ENCODE measurements around the gene MRPS27.

Gene MRPS27

DNA sequence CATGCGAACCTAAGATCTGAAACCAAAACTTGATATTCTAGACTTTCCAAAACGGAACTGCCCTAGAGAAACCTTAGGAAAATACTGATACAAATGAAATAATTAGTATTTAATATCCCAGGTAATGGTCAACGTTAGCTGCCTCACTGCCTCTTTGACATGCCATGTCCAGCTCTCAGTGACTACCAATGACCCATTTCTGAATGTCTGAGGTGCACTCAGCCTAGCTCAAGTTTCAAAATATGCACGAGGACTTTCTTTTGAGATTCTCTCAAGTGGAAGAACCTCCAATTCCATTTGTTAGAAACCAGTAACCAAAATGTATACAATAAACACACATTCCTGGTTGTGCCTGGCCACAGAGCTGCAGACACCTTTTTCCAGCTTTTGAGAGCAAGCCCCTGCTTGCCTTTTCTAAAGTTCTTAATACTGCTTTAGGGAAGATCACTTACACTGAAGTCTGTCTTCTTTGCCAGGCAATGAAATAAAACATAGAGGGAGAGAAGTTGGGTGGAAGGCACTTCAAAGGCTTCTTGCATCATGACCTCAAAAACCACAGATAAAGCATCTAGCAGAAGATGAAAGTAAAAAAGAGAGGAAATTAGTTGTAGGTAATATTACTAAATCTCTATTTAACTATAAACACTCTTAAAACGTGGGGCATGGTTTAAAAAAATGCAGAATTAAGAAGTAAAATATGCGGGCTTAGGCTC is 87.9 kb downstream of the MRPS27 start:
- no peak for DNase-seq (ENCODE audit: low spot score)

DNA sequence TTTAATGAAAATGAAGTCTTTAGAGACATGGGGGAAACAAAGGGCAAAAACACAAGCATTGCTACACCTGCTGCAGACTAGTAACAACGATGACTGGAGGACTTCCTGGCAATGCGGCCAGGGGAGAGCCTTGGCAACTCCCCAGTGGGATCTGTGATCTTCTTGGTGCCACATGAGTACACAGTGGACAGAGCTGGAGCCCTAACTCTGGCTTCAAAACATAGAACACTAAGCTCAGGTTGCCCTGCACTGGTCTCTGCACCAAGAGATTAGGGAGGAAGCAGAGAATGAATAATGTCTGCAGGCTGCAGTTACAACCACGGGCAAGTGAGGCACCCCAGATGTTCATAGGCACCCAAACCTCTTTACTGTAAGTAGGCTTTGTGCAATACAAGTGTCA is 91.1 kb downstream of the MRPS27 start:
- no peak for DNase-seq (ENCODE audit: low spot score)

DNA sequence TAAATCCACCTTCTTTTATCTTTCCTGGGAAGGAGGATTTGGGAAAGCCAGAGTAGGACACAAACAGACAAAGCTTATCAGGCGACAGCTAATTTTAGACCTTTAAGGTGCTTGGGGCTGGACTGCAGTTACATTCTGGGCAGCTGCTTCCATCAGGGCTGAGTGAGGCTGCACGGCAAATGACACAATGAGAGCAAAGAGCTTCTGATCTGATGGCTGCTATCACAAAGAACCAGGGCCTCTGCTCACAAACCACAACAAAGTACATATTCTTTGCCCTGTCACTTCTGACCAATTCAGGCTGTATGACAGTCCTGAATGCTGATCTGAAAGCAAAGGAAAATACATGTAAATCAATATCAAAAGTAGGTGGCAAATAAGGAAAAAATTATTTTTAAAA is 93.1 kb downstream of the MRPS27 start:
- DNase-seq (ENCODE audit: low spot score): no peak

DNA sequence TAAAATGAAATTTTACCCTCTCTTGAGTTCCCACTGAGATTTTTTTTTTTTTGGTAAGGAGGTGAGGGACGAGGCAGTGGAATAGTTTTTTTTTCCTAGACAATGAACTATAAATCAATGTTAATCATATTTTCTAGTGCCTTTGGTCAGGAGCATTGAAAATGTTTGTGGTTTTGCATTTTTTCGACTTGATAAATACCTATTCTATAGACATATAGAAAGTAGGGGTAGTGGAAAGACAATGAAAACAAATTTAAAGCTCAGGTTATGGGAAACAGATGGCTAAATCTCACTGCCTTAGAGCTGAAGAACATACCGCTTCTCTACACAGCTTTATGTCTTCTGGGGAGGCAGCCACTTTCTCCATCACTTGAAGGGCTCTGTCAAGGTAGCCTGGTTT is 94.3 kb downstream of the MRPS27 start:
- DNase-seq (ENCODE audit: low spot score): no peak

DNA sequence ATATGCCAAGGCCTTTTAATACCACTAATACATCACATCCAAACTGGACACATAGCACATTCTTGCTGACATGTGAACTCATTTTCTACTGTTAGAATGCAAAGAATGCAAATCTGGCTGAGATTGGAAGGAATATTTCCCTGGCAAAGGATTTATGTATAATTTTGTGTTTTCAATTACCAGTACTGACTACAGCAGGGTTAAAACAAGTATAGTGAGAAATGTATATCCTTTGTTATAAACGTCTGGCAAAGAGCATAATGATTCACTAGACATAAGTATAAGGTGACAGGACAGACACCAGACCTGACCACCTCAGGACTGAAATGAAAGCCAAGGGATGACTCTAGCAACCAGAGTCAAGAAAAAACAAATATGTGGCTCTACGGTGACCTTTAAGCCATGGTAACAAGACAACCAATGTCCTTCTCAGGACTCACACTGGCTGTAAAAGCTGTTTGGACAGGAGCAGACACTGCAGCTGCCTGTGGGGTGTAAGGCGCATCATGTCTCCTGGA is 95.0 kb downstream of the MRPS27 start:
- no peak for DNase-seq (ENCODE audit: low spot score)

DNA sequence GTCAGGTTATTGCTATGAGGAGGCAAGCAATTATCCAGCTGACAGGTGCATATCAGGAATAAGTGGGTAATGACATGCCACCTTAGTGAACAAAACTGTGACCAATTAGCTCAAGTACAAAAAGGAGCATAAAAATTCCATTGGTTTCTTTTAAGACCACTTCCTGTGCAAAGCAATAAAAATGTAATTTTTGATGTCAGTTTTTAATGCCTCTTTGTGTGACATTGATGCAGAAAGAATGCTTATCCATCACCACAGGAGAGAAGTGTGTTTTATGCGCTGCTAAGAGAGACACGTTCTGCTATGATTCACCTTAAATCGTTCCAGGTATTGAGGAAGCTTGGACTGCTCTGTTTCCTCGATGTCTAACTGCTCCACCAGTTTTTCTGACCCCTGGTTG is 96.7 kb downstream of the MRPS27 start:
- no peak for DNase-seq (ENCODE audit: low spot score)

DNA sequence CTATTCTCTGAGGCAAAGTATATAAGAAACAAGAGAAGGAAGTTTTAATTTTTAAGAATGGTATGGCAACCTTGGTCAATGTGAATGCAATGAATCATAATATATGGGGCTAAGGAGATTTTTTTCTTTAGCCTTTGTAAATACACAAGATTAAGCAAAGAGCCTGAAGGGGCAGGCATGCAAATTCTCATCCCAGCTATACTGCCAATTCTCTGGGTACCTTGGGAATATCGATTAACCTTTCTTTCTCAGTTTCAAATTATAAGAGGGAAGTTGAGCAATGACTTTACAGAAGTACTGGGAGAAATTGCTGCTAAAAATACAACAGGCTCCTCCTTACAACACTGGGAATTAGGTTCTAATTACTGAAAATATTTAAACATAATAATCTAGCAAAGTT is 97.5 kb downstream of the MRPS27 start:
- no peak for DNase-seq (ENCODE audit: low spot score)

DNA sequence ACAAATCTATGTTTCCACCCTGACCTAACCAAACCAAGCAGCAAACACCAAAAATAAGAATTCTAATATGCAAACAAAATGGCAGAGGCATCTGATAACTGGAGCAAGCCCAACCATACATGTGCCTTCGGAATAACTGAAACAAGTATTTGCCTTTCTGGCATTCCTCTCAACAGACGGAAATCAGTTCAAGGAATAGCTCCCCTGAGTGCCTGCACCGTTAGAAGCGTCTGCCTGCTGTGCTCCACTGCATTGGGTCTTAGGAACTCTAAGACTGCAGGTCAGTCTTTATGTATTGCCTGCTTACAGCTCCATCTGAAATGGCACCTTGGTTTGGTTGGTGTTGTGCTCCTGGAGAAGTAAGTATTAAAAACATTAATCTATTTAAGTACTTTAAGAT is 98.5 kb downstream of the MRPS27 start:
- no peak for DNase-seq (ENCODE audit: low spot score)

DNA sequence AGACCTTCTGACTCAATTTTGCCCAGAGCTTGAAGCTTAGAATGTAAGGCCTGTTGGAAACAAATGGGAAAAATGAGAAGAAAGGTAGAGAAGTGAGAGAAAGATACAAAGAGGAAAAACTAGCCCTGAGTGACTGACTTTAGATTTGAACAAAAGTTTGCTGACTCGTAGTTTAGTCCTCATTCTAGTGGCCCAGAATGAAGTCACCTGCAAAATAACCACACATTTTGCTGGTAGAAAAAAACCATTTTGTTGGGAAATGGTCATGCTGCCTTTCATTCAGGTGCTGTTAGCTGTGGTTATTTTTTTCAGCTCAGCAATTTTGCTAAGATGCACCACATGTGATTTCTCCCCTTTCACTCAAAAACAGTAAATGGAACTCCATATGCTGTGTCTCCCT is 98.9 kb downstream of the MRPS27 start:
- DNase-seq (ENCODE audit: low spot score): no peak

DNA sequence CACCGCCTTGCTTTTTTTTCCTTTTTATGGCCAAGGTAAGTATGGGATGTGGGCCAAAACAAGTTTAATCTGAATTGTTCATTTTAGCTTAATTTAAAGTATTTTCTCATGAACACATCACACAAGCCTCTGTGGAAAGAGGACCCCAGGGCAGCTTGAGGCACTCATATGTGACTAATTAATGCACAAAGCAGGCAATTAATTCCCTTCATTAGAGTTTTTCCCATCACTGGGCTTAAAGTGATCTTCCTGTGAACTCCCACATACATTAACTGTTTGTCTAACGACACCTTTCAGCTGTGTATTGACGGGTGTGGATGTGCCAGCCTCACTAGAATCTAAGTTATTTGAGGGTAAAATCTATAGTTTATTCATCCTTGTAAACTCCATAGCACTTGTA is 103.3 kb downstream of the MRPS27 start:
- no peak for DNase-seq (ENCODE audit: low spot score)

DNA sequence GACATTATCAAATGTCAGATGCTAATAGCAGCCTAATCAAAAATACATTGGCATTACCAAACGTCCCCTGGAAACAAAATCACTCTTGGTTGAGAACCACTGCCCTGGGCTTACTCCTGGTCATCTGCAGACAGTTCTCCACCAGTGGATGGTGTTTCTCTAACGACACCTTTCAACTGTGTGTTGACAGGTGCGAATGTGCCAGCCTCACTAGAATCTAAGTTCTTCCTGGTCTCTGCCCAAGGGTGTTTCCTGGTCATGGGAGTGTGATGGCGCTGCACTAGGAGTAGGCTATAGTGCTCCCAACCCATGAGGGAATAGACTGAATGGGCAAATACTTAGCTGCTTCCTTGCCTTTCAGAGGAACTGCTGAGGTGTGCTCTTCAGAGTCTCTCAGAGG is 105.9 kb downstream of the MRPS27 start:
- no peak for DNase-seq (ENCODE audit: low spot score)

DNA sequence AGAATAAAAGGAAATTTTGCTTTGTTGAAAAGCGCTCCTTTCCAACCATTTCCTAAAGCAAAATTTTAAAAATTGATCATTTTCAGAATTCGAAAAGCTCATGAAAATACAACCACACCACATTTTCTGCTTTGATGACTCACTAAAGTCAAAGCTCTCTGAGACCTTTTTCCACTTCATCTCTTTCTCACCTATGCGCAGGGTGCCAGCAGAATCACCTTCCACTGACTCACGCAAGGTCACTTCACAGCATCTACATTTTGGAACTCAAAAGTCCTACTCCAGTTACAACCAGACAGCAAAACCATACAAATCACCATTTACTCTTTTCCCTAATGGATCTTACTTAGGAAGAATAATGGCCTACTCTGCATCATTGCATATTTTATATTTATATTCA is 106.6 kb downstream of the MRPS27 start:
- no peak for DNase-seq (ENCODE audit: low spot score)

DNA sequence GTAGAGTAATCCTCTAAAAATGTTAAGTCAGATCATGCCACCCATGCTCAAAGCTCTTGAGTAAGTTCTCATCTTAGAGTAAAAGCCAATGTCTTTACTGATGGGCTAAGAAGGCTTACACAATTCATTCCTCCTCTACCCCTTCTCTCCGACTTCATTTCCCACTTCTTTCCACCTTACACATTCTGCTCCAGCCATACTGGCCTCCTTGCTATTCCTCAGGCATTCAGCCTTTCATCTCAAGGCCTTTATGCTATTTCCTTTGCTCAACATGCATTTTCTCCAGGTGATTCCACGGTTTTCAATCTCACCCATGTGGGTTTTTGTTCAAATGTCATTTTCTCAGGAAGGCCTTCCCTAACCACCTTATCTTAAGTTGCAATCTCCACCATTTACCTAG is 107.9 kb downstream of the MRPS27 start:
- DNase-seq (ENCODE audit: low spot score): no peak

DNA sequence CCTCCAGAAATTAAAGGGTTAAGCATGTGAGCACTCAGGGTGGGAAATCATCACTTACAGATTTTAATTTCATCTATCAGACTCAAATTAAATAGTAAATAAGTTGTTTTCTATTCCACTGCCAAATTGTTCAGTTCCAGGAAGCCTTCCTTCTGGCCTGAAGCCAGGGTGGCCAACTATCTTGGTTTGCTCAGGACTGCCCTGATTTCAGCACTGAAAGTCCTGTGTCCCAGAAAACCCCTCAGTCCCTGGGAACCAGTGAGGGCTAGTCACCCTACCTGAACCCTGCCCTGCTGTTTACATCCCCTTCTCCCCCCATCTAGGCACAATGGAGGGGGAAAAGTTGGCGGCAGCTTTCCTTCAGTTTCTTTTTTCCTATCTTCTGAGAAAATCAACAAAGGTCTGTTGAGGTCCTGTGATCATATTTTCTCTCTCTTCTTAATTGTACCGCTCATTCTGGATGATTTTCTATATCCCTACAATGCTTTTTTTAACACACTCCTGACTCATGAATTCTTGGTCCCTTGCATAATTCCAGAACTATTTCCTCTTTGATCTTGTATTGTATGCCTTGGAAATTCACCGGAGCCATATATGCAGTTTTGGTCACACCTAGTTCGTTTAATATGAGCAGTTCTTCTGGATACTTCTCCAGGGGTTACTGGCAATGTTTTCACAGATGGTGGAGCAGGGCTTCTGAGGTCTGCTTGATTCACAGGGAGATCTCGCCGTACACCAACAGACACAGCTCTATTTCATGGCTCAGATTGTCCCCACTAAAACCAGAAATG is 109.0 kb downstream of the MRPS27 start:
- DNase-seq (ENCODE audit: low spot score): peak; percentile 59

DNA sequence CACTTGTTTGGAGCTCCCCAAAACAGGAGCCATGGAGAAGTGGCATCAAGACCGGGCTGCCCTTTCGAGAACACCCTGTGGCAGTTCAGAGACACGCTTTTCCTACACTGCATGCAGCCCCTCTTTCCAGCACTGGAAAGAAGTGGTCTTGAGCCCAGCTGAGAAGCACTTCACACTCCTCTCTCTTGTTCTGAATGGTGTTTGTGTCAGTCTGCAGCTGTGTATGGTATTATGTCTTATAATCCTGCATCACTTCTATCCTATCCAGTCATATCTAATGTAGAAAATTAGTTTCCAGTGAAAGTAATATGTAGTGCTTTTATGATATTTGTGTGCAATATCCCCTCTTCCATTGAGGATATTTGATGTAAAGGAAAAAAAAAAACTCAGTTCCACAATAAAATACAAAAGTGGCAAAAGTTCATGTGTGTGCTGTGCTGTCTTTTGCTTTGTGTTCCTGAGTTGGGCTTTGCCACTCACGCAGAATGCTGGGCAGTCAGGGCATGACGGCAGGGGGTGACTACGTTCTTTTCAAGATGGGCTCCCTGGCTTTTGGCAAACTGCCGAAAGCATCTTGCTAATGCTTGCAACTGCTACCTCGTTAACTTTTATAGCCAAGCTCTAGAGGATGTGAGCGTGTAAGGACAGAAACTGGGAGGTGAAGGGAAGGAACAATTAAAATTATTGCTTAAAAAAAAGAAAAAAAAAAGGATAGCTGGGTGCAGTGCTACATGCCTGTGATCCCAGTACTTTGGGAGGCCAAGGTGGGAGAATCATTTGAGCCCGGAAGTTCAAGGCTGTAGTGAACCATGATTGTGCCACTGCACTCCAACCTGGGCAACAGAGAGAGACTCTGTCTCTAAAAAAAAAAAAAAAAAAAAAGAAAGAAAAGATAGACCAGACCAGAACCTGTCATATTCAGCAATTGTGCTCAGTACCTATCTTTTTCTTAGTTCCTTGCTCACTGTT is 110.6 kb downstream of the MRPS27 start:
- peak; percentile 28 for DNase-seq (ENCODE audit: low spot score)

DNA sequence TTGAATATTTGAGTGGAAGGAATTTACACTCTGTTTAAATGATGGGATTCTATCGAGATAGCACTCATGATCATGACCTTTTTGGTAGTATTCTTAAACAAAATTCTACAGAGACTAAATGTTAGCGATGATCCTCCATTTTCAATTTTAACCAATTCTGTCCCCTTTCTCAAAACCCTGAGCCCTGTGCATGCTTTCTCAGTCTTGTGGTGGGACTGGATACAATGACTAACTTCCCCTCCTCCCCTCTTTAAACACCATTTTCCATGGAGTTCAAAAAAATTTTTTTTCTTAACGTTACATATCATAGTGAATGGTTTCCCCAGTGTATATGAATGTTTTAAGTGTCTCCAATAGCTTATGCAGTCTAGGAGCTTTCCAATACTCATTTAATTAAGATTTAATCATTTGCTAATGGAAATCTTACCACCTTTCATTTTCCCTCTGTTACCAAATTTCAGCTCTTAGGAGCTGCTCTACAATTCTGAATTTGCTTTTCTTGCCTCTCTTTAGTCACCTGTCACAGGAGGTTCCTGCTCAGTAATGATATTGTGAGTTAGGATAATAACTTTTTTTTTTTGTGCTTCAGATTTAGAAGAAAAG is 111.6 kb downstream of the MRPS27 start:
- no peak for DNase-seq (ENCODE audit: low spot score)

DNA sequence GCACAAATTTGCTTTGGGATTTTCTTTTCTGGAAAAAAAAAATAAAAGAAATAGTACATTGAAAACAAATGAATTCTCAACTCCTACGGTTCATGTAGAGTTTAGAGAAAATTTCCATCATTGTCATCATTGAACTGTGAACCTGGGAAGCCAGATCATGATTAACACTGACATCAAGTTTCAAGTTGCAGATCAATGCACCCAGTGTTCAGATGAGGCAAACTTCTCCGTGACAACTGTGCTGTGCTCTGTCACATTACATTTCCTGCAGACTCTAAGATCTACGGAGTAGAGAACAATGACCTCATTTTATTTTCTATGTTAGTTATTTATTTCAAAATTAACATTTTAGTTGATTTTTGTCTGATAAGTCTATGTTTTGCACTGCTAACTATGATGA is 113.0 kb downstream of the MRPS27 start:
- DNase-seq (ENCODE audit: low spot score): no peak

DNA sequence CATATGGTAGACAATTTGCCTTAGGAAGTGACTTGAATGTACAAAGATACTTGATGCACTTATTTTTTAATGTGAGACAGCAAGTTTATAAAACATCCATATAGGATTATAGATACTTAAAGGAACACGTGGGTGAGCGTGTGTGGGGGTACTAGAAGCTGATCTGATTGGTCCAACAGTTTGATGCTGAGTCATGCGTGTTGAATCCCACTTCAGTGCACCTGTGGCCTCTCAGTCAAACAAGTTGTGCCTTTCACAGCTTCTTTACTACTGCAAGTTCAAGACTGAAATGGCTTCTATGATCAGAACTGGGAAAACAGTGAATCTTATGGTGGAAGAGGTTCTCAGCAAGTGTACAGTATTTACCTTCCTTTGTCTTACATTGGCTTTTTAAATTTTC is 113.9 kb downstream of the MRPS27 start:
- no peak for DNase-seq (ENCODE audit: low spot score)

DNA sequence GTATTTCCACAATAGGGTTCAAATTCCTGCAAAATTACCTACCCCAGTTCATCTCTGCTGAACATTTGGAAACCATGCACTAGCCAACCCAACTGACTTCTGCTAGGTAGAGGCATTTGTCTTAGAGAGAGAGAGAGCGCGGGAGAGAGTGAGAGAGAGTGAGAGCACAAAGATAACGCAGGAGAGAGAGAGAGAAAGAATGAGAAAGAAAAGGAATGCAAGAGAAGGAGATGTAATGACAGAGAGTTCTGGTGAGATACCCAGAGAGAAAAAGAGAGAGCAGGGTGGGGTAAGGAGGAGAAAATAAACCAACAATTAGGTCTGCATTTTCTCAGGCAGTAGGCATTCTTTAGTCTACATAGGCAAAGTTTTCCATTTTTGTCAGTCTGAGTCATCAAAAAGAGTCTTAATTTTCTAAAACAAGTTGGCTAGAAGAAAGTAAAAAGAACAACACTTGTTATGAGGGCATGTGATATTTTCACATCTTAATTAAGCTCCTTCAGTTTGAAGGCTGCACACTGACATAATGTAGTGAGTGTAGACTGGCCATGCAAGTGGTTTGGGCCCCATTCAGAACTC is 114.5 kb downstream of the MRPS27 start:
- no peak for DNase-seq (ENCODE audit: low spot score)

DNA sequence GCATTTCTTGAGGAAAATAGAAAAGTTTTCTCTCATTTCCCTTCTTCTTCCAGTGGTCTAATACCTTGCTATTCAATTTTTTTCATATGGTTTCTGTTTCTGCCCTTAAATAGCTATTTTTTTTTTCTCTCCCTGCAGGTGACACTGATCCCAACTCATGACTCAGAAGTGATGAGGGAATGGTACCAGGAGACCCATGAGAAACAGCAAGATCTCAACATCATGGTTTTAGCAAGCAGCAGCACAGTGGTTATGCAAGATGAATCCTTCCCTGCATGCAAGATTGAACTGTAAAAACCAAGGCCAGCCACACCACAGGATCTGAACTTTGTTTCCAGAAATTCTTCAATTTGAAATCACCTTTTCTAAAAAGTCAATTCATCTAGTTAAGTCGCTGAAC is 115.1 kb downstream of the MRPS27 start:
- DNase-seq (ENCODE audit: low spot score): no peak

DNA sequence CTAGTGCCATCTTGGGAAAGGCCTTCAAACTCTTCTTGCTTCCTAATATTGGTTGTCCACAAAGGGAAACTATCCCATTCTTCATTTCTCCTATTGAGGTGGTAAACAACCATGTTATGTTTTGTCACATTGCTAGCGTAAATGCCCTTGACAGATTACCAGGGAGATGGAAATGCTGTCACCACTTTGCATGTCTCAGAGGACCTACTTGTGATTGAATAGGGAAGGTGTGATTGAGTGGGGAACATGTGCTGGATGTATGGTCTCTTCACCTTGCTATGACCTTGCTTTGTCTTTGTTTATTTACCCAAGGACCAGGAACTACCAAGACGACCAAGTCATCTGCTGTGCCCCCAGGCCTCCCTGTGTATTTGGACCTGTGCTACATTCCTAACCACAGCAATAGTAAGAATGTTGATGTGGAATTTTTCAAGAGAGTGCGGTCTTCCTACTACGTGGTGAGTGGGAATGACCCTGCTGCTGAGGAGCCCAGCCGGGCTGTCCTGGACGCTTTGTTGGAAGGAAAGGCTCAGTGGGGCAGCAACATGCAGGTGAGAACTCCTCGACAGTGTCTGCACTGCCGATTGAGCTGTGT is 116.7 kb downstream of the MRPS27 start:
- no peak for DNase-seq (ENCODE audit: low spot score)
